IMR-90 (cell line): Measurements from ENCODE around the gene PRKCA.

Experiments used
- BHLHE40 ChIP-seq: fragments of 150-350 bp; IDR thresholded peaks from 2 replicates; pipeline ENCODE4 v1.6.1; 2016; ENCODE audit warnings: mild to moderate bottlenecking, low read depth, low read length
- CEBPB ChIP-seq: IDR thresholded peaks from 2 replicates; pipeline ENCODE4 v1.6.1; 2012; ENCODE audit warnings: low read depth, low read length, improper control_type of control experiment
- CHD1 ChIP-seq: IDR thresholded peaks from 2 replicates; pipeline ENCODE4 v1.6.1; 2012; ENCODE audit warnings: low read depth, low read length, improper control_type of control experiment
- MXI1 ChIP-seq: IDR thresholded peaks from 2 replicates; pipeline ENCODE4 v1.6.1; 2012; ENCODE audit warnings: low read depth, mild to moderate bottlenecking, low read length, moderate library complexity, borderline replicate concordance
- POLR2A ChIP-seq: IDR thresholded peaks from 2 replicates; pipeline ENCODE4 v1.6.1; 2012; ENCODE audit warnings: mild to moderate bottlenecking, low read depth, low read length
- RAD21 ChIP-seq: IDR thresholded peaks from 2 replicates; pipeline ENCODE4 v1.6.1; 2012; ENCODE audit warnings: low read length, improper control_type of control experiment
- RFX5 ChIP-seq: IDR thresholded peaks from 2 replicates; pipeline ENCODE4 v1.8.0; 2012; ENCODE audit warnings: low read depth, mild to moderate bottlenecking, low read length, moderate library complexity
- SMC3 ChIP-seq: fragments of 150-350 bp; IDR thresholded peaks from 2 replicates; pipeline ENCODE4 v1.6.1; 2016; ENCODE audit warnings: low read depth, mild to moderate bottlenecking, antibody characterized with exemption, low read length, moderate library complexity
- TF ChIP-seq, protein P1 (sequence below): conservative IDR thresholded peaks from 2 replicates; pipeline ENCODE4 v1.5.1; 2012; ENCODE audit warnings: mild to moderate bottlenecking, low read depth, low read length, improper control_type of control experiment
- TF ChIP-seq, protein P2 (sequence below): fragments of 150-350 bp; IDR thresholded peaks from 2 replicates; pipeline ENCODE4 v1.6.1; 2017; ENCODE audit warnings: mild to moderate bottlenecking, antibody characterized with exemption, low read length, low read depth
- TF ChIP-seq, protein P3 (sequence below): fragments of 150-350 bp; IDR thresholded peaks from 2 replicates; pipeline ENCODE4 v1.6.1; 2016; ENCODE audit warnings: low read depth, mild to moderate bottlenecking, low read length, moderate library complexity, borderline replicate concordance

DNA sequence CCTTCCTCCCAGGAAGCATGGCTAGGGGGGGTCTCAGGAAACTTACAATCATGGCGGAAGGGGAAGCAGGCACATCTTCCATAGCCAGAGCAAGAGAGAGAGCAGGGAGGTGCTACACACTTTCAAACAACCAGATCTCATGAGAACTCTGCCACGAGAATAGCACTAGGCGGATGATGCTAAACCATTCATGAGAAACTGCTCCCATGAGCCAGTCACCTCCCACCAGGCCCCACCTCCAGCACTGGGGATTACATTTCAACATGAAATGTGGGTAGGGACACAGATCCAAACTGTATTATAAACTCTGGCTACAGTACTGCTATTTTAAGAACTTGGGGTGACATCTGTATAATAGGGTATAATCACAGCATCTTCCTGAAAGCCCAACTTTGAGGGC is 449.4 kb downstream of the PRKCA start:
- TF ChIP-seq, protein P1, sequence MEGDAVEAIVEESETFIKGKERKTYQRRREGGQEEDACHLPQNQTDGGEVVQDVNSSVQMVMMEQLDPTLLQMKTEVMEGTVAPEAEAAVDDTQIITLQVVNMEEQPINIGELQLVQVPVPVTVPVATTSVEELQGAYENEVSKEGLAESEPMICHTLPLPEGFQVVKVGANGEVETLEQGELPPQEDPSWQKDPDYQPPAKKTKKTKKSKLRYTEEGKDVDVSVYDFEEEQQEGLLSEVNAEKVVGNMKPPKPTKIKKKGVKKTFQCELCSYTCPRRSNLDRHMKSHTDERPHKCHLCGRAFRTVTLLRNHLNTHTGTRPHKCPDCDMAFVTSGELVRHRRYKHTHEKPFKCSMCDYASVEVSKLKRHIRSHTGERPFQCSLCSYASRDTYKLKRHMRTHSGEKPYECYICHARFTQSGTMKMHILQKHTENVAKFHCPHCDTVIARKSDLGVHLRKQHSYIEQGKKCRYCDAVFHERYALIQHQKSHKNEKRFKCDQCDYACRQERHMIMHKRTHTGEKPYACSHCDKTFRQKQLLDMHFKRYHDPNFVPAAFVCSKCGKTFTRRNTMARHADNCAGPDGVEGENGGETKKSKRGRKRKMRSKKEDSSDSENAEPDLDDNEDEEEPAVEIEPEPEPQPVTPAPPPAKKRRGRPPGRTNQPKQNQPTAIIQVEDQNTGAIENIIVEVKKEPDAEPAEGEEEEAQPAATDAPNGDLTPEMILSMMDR = no peak
- TF ChIP-seq POLR2A = no peak
- TF ChIP-seq, protein P2, sequence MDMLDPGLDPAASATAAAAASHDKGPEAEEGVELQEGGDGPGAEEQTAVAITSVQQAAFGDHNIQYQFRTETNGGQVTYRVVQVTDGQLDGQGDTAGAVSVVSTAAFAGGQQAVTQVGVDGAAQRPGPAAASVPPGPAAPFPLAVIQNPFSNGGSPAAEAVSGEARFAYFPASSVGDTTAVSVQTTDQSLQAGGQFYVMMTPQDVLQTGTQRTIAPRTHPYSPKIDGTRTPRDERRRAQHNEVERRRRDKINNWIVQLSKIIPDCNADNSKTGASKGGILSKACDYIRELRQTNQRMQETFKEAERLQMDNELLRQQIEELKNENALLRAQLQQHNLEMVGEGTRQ = no peak
- TF ChIP-seq RAD21 = no peak
- TF ChIP-seq BHLHE40 = no peak
- no peak for TF ChIP-seq RFX5
- no peak for TF ChIP-seq CHD1
- no peak for TF ChIP-seq MXI1
- TF ChIP-seq SMC3 = no peak
- TF ChIP-seq CEBPB = no peak
- TF ChIP-seq, protein P3, sequence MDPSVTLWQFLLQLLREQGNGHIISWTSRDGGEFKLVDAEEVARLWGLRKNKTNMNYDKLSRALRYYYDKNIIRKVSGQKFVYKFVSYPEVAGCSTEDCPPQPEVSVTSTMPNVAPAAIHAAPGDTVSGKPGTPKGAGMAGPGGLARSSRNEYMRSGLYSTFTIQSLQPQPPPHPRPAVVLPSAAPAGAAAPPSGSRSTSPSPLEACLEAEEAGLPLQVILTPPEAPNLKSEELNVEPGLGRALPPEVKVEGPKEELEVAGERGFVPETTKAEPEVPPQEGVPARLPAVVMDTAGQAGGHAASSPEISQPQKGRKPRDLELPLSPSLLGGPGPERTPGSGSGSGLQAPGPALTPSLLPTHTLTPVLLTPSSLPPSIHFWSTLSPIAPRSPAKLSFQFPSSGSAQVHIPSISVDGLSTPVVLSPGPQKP = no peak
